ENCODE measurements around the gene RAB10. TPM values are rescaled to one million over a fixed set of nuclear protein-coding genes. Genes with fewer than 3 reads are reported as not detected.

Gene RAB10
- total and polyA plus RNA-seq, 2 of the 13 experiments (the other 11 are each of a cell fraction or from before 2014, with no cell fraction given), result 48.2 to 120 TPM

GRCh38 chr2:26043862-26044696, 10.2 kb downstream of the RAB10 start (continued):
- no peak for TF ChIP-seq GMEB1 (CRISPR knock-in tag; IDR thresholded peaks at IDR 0.05; ENCODE audit: borderline replicate concordance)
- no peak for TF ChIP-seq BCL6 (CRISPR knock-in tag; IDR thresholded peaks at IDR 0.05)
- peak; percentile 28; the same call in 1 of the 2 replicates for TF ChIP-seq HNF4G (IDR thresholded peaks at IDR 0.05; ENCODE audit: borderline replicate concordance, low read depth, low read length)
- TF ChIP-seq HNF4G (CRISPR knock-in tag; IDR thresholded peaks at IDR 0.05; ENCODE audit: borderline replicate concordance, low read depth), result no peak
- TF ChIP-seq ZNF616 (CRISPR knock-in tag; IDR thresholded peaks at IDR 0.05; ENCODE audit: low read depth), result no peak
- peak; percentile 39; the same call in 1 of the 2 replicates for TF ChIP-seq THAP11 (CRISPR knock-in tag; IDR thresholded peaks at IDR 0.05)
- TF ChIP-seq CEBPB (IDR thresholded peaks at IDR 0.05; ENCODE audit: borderline replicate concordance, low read depth, low read length), result peak; percentile 91
- no peak for TF ChIP-seq SP2 (CRISPR knock-in tag; IDR thresholded peaks at IDR 0.05)
- TF ChIP-seq SIX4 (CRISPR knock-in tag; IDR thresholded peaks at IDR 0.05), result peak; percentile 55; the same call in 1 of the 2 replicates
- no peak for TF ChIP-seq ZSCAN25 (CRISPR knock-in tag; IDR thresholded peaks at IDR 0.05)
- no peak for TF ChIP-seq SPEN (CRISPR knock-in tag; IDR thresholded peaks at IDR 0.05; ENCODE audit: low read depth)
- TF ChIP-seq ZNF224 (CRISPR knock-in tag; IDR thresholded peaks at IDR 0.05), result no peak
- TF ChIP-seq ZNF839 (CRISPR knock-in tag; IDR thresholded peaks at IDR 0.05; ENCODE audit: borderline replicate concordance), result no peak

Measured in HepG2 (cell line).